ENCODE measurements around the gene PDLIM1.

Gene PDLIM1

DNA sequence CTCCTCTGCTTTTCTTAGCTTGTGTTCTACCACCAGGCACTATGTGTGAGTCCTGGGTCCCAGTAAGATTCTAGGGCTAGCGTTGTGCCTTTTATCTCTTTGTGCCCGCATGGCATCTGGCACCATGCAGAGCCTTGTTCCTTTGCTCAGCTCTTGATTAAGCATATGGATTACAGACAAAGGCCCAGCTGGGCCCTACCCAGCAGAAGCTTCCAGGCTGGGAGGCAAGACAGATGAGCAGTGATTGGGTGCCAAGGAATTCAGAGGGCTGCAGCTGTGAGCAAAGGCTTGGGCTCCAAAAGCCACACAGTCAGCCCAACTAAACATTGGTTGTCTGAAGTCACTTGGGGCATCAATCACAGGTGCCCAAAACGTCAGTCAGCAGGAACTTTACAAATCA lies 94.8 kb downstream of the PDLIM1 start:
- no peak for DNase-seq

DNA sequence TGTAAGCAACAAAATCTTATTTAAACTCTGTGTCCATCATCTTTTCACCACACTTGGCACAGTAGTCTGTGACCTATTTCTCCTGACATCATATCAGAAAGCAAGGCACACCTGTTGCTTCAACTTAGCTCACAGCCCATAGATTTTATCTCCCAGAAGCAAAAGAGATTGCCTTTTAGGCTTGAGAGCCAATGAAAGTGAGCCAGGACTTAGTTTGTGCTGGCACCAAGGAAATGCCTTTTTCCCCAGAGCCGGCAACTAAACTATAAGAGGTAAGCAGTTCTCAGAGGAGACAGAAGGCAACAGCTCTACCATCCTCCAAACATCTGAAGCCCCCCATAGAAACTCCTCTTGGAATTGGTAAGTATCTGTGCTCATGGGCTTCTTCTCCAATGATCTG lies 96.9 kb downstream of the PDLIM1 start, which contains the start of gene ACSM6:
Gene ACSM6 (plus strand): TSS at position 295 of the 400 bp plus-strand sequence. CDS start 248 bp downstream, outside the sequence.
- DNase-seq, result no peak

DNA sequence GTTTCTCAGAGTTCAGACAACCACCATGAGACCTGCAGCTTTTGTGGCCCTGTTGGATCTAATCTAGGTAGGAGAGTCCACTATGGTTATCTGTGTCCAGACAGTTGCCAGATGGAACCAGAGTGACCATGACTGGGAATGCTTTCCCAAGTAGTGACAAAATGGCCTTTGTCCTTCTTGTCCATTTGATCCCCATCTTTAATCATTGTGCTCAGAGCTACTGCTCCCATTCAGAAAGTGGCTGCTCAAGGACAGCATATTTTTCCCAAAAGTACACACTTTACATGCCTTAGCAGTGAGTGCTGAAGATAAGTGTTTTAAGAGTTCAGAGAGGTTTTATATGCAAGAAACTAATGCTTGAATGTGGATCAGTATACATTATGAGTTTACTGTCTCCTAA lies 102.2 kb downstream of the PDLIM1 start:
- DNase-seq, result no peak

DNA sequence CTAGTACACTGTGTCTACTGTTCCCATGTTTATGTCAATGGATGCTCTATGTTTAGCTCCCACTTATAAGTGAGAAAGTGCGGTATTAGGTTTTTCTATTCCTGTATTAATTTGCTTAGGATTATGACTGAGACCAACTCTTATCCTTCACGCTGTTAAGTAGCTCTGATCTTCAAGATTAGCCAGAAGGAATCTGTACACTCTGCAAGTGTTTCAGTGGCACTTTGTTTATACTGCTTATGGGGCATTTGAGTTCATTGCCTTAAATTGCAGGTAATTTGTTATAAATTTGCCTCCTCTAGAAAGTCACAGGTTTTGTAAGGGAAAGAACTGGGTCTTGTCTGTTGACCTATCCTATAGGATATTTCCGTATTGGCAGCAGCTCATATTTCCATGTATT lies 103.2 kb downstream of the PDLIM1 start:
- no peak for DNase-seq
